GM12878 (cell line): ENCODE measurements around the gene ENPP1. TPM values are rescaled to one million over a fixed set of nuclear protein-coding genes. Genes with fewer than 3 reads are reported as not detected.

Source experiments
- ATAC-seq: fragments of 200-7000 bp; cut with Tn5 transposase; 3 replicates; pipeline ENCODE4 v1.9.1; 2020; ENCODE audit warnings: mild to moderate bottlenecking, moderate library complexity
- BruUV-seq: library from RNA; stranded (reverse); fragments of 400-500 nt; replicated peaks from 2 replicates; lab custom pipeline; 2021; lab: Mats Ljungman, UMichigan
- CTCF ChIA-PET: fragments of 300-600 bp; sonication (Branson Sonifier 250); formaldehyde crosslinking; extraction: SDS; loops from one replicate; lab custom pipeline; 2021; ENCODE audit warnings: inconsistent platforms; lab: Yijun Ruan, JAX
- POLR2A ChIA-PET: fragments of 350-600 bp; formaldehyde crosslinking; extraction: SDS; loops from one replicate; lab custom pipeline; 2021; ENCODE audit warnings: inconsistent platforms; lab: Charles Lee
- RAD21 ChIA-PET: fragments of 300-600 bp; sonication (Branson Sonifier 250); formaldehyde crosslinking; loops from one replicate; lab custom pipeline; 2023; ENCODE audit warnings: antibody characterized with exemption; ENCODE audit not compliant: unreplicated experiment; lab: Charles Lee
- SMC1A ChIA-PET: fragments of 300-600 bp; sonication (Branson Sonifier 250); formaldehyde crosslinking; loops from one replicate; lab custom pipeline; 2023; ENCODE audit not compliant: unreplicated experiment, uncharacterized antibody; lab: Charles Lee
- DNase-seq: peaks from one replicate; pipeline ENCODE4 v3.0.0-alpha.2; 2011; ENCODE audit warnings: low read depth, low spot score
- FAIRE-seq: peaks from 3 replicates; lab custom pipeline; 2011; peaks lifted over from hg19 to GRCh38; lab: Jason Lieb, UNC
- H2AFZ ChIP-seq: 2 replicates; pipeline ENCODE4 v1.6.0; 2011; ENCODE audit warnings: low read depth, low read length, control low read depth; ENCODE audit not compliant: control insufficient read depth
- H3K27ac ChIP-seq: 2 replicates; pipeline ENCODE4 v1.5.1; 2011; ENCODE audit warnings: control low read depth; ENCODE audit not compliant: control insufficient read depth, insufficient read depth
- H3K27me3 ChIP-seq, 2 experiments: replicated peaks in 1 of 2; 2 replicates each; pipeline versions ENCODE4 v1.6.0 to v1.6.1; 2011; ENCODE audit warnings: low read length in 1 of 2; ENCODE audit not compliant: control insufficient read depth in 2 of 2, insufficient read depth in 2 of 2
- H3K36me3 ChIP-seq, 2 experiments: 2 replicates each; pipeline ENCODE4 v1.5.1; 2011; ENCODE audit warnings: low read length in 1 of 2; ENCODE audit not compliant: control insufficient read depth in 2 of 2, insufficient read depth in 2 of 2
- H3K4me1 ChIP-seq: 2 replicates; pipeline ENCODE4 v1.6.1; 2011; ENCODE audit warnings: mild to moderate bottlenecking, low read length, moderate library complexity, mixed read lengths; ENCODE audit not compliant: control insufficient read depth, insufficient read depth
- H3K4me2 ChIP-seq: 2 replicates; pipeline ENCODE4 v1.6.0; 2011; ENCODE audit warnings: control low read depth; ENCODE audit not compliant: control insufficient read depth, insufficient read depth
- H3K4me3 ChIP-seq: fragments of 200-600 bp; sonication (generic); 2 replicates; pipeline ENCODE4 v1.5.1; 2016
- H3K79me2 ChIP-seq: 2 replicates; pipeline ENCODE4 v1.6.0; 2011; ENCODE audit warnings: low read length; ENCODE audit not compliant: control insufficient read depth, insufficient read depth
- H3K9ac ChIP-seq: 2 replicates; pipeline ENCODE4 v1.8.0; 2011; ENCODE audit warnings: low read length, control low read depth, mixed read lengths; ENCODE audit not compliant: control insufficient read depth, insufficient read depth
- H3K9me3 ChIP-seq: replicated peaks from 3 replicates; pipeline ENCODE4 v1.5.1; 2011; ENCODE audit warnings: mild to moderate bottlenecking, low read length; ENCODE audit not compliant: control insufficient read depth, insufficient read depth
- H4K20me1 ChIP-seq: 2 replicates; pipeline ENCODE4 v1.6.0; 2011; ENCODE audit not compliant: control insufficient read depth, insufficient read depth
- IKZF1 ChIP-seq: fragments of 450-650 bp; conservative IDR thresholded peaks from 2 replicates; pipeline ENCODE4 v1.6.1; 2017; ENCODE audit warnings: antibody characterized with exemption, mild to moderate bottlenecking
- JUND ChIP-seq: IDR thresholded peaks from 2 replicates; pipeline ENCODE4 v1.6.1; 2012; ENCODE audit warnings: low read depth, mild to moderate bottlenecking, low read length, improper control_type of control experiment, moderate library complexity
- NR2F1 ChIP-seq: fragments of 450-650 bp; conservative IDR thresholded peaks from 2 replicates; pipeline ENCODE4 v1.6.1; 2017; ENCODE audit warnings: mild to moderate bottlenecking
- PAX8 ChIP-seq: fragments of 450-650 bp; IDR thresholded peaks from 2 replicates; pipeline ENCODE4 v1.6.1; 2017; ENCODE audit warnings: mild to moderate bottlenecking, moderate library complexity
- POLR2A ChIP-seq: IDR thresholded peaks from 2 replicates; pipeline ENCODE4 v1.6.1; 2011; ENCODE audit warnings: low read depth, mild to moderate bottlenecking, low read length
- STAT1 ChIP-seq: fragments of 450-650 bp; conservative IDR thresholded peaks from 2 replicates; pipeline ENCODE4 v1.6.1; 2014; ENCODE audit warnings: antibody characterized with exemption, mild to moderate bottlenecking
- YY1 ChIP-seq: IDR thresholded peaks from 2 replicates; pipeline ENCODE4 v1.6.1; 2011; ENCODE audit warnings: low read depth, mild to moderate bottlenecking, low read length
- WGBS: methylation state at CpG from one replicate; pipeline ENCODE4 v1.1.6; 2016; ENCODE audit warnings: low lambda C conversion rate; ENCODE audit not compliant: insufficient replicate concordance, insufficient coverage; ENCODE audit errors: missing lambda C conversion rate; 5-methylcytosine and 5-hydroxymethylcytosine counted together
- in situ Hi-C: fragments of 300-500 bp; cut with MboI; formaldehyde crosslinking; loops from 9 replicates; pipeline ENCODE4 v1.14.3; 2018; ENCODE audit warnings: mixed read lengths
- intact Hi-C: fragments of 100-400 bp; cut with micrococcal nuclease; formaldehyde crosslinking; loops from one replicate; pipeline ENCODE4 v1.14.2; 2022; ENCODE audit not compliant: unreplicated experiment
- polyA plus RNA-seq, 11 experiments: library from polyadenylated mRNA; depleted of rRNA in 4 of 11; unstranded in 6 of 11; stranded (reverse) in 5 of 11; fragments of >200 nt; fragmentation: Nextera tagmentation in 4 of 11; fragmentation: Illumina TruSeq in 1 of 11; extraction: Ambion mirVana in 4 of 11; extraction: Trizol in 1 of 11; gene quantifications; 1 replicate in 1 of 11; 2 replicates in 10 of 11; pipeline versions ENCODE4 v1.2.1 to v1.2.3, GENCODE V29; 2011 to 2016; ENCODE audit warnings: inconsistent platforms in 2 of 11, missing spikeins in 2 of 11, low read depth in 1 of 11
- total RNA-seq, 4 experiments: library from RNA; depleted of rRNA in 3 of 4; stranded (reverse); fragments of >200 nt in 3 of 4; fragmentation: Illumina TruSeq in 1 of 4; extraction: Trizol in 1 of 4; gene quantifications; 2 replicates each; pipeline versions ENCODE4 v1.2.1 to v1.2.3, GENCODE V29; 2013 to 2021
- TF ChIP-seq, protein P1 (sequence below): fragments of 450-650 bp; formaldehyde crosslinking; IDR thresholded peaks from 2 replicates; pipeline ENCODE4 v1.5.0; 2022; ENCODE audit warnings: mild to moderate bottlenecking, missing genetic modification characterization

ENPP1 gene
- total and polyA plus RNA-seq, 10 of the 15 experiments (the other 5 are each of a cell fraction or from before 2014, with no cell fraction given), result 0.03 to 0.05 TPM; not detected in 8

DNA sequence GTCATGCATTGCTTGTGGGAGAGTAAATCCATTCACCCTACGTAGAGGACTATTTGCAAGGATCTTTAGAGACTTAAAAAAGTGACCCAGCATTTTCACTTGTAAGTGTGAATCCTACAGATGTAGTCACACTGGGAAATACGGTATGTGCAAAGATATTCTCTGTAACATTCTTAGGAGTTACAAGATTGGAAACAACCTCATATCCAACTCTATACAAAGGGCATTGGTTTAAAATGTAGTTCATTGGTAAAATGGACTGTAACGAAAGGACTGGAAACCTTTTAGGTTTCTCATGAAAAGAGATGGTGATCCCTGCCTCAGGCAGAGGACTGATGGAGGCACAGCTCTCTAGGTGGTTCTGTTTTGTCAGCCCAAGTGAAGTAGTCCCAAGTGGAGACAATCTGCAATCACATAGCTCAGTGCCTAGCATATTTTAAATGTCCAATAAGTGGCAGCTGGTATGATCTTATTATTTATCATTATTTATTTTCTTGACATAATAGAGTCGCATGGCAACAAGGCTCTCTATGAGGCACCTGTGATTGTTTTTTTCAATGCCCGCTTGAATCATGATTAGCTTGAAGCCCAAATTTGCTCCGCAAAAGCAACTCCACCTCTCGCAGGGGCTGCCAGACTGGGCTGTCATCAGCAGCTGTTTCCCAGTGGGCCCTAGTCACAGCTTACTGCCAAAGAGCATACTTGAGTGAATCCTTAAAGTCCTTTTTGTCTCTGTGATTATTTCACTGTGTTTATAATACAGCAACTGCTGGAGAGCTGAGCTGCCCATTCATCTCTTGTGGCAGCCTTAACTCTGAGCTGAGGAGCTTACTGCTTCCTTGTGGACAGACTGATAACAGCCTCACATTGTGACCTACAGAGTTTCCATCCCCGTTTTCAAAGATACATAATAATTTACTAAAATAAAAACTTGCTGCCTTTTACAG, 19.8 kb upstream of the ENPP1 start:
- RAD21 ChIA-PET, result no interaction called here
- POLR2A ChIA-PET, result no interaction called here
- CTCF ChIA-PET, result no interaction called here
- Histone ChIP-seq H3K27me3 (no peaks in the 10 kb centered on the region; a peak in 1 of 4 replicates), H3K27ac (no peak overlapping the region), H3K9me3 (no peaks in the 10 kb centered on the region), H2AFZ (no peak overlapping the region), H3K4me1 (no peaks in the 10 kb centered on the region), H3K4me3 (no peak overlapping the region), H3K9ac (no peak overlapping the region), H4K20me1 (no peaks in the 10 kb centered on the region), H3K4me2 (no peak overlapping the region), H3K79me2 (no peaks in the 10 kb centered on the region), H3K36me3 (no peaks in the 10 kb centered on the region)
- 33% methylated on average over 8 of the region's 8 CpGs for WGBS
- no peak for FAIRE-seq
- BruUV-seq, result no TSS peak
- no peak for ATAC-seq
- in situ Hi-C loops, result no loop called here
- SMC1A ChIA-PET, result no interaction called here
- intact Hi-C loops, result no loop called here
- TF ChIP-seq JUND (no peak), YY1 (no peak), POLR2A (no peak)
- no peak for DNase-seq

DNA sequence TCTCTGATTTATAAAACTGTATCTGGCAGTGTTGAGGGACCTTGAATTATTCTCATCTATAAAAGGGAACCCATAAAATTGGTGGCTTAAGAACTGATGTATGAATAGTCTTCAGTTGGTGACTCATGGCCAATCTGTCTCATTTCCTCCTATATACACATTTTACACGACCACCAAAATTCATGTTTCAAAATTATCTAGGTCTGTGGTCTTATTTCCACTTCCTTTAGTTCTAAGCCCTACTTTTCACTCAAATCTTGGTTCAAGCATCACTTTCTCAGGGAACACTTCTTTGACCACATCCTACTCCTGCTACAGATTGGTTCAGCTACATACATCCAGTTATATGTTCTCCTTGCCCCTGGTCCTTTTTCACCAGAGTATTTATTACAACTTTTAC, 18.6 kb upstream of the ENPP1 start:
- WGBS, result 0% methylated on average over 1 of the region's 1 CpG
- H3K27me3 ChIP-seq, result no peaks in the 10 kb centered on the region; a peak in 1 of 4 replicates
- no peak for DNase-seq
- FAIRE-seq, result no peak
- ChIA-PET SMC1A (no interaction called here), POLR2A (no interaction called here), RAD21 (no interaction called here), CTCF (no interaction called here)
- H3K27ac ChIP-seq, result no peak overlapping the region
- H2AFZ ChIP-seq, result no peak overlapping the region
- intact Hi-C loops (no loop called here), in situ Hi-C loops (no loop called here)
- H3K4me3 ChIP-seq, result no peak overlapping the region
- TF ChIP-seq STAT1 (no peak), IKZF1 (no peak), PAX8 (no peak), NR2F1 (no peak)
- TF ChIP-seq, protein P1, sequence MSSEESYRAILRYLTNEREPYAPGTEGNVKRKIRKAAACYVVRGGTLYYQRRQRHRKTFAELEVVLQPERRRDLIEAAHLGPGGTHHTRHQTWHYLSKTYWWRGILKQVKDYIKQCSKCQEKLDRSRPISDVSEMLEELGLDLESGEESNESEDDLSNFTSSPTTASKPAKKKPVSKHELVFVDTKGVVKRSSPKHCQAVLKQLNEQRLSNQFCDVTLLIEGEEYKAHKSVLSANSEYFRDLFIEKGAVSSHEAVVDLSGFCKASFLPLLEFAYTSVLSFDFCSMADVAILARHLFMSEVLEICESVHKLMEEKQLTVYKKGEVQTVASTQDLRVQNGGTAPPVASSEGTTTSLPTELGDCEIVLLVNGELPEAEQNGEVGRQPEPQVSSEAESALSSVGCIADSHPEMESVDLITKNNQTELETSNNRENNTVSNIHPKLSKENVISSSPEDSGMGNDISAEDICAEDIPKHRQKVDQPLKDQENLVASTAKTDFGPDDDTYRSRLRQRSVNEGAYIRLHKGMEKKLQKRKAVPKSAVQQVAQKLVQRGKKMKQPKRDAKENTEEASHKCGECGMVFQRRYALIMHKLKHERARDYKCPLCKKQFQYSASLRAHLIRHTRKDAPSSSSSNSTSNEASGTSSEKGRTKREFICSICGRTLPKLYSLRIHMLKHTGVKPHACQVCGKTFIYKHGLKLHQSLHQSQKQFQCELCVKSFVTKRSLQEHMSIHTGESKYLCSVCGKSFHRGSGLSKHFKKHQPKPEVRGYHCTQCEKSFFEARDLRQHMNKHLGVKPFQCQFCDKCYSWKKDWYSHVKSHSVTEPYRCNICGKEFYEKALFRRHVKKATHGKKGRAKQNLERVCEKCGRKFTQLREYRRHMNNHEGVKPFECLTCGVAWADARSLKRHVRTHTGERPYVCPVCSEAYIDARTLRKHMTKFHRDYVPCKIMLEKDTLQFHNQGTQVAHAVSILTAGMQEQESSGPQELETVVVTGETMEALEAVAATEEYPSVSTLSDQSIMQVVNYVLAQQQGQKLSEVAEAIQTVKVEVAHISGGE (CRISPR knock-in tag), result no peak
- ATAC-seq, result no peak
- BruUV-seq, result no TSS peak
- H4K20me1 ChIP-seq, result no peaks in the 10 kb centered on the region
- no peaks in the 10 kb centered on the region for H3K79me2 ChIP-seq
- H3K36me3 ChIP-seq, result no peaks in the 10 kb centered on the region
- no peaks in the 10 kb centered on the region for H3K9me3 ChIP-seq
- H3K4me1 ChIP-seq, result no peaks in the 10 kb centered on the region
- no peak overlapping the region for H3K9ac ChIP-seq
- H3K4me2 ChIP-seq, result no peak overlapping the region
